Testis (tissue), 2 donors: ENCODE data around the gene PLPPR3.

ENCODE experiments used
- CTCF ChIP-seq, 3 experiments: fragments of 450-650 bp in 2 of 3; fragments of 200-600 bp in 1 of 3; sonication (generic) in 1 of 3; IDR thresholded peaks; one replicate each; pipeline ENCODE4 v1.5.1; 2016 to 2019; ENCODE audit warnings: antibody characterized with exemption in 3 of 3, mild to moderate bottlenecking in 2 of 3, moderate library complexity in 1 of 3
- POLR2A ChIP-seq: fragments of 450-650 bp; IDR thresholded peaks from one replicate; pipeline ENCODE4 v1.6.1; 2017; ENCODE audit warnings: antibody characterized with exemption, mild to moderate bottlenecking, moderate library complexity

- TF ChIP-seq CTCF (IDR thresholded peaks at IDR 0.05): no peak
- TF ChIP-seq POLR2A: no peak
These were observed 14.8 kb downstream of the PLPPR3 start for GRCh38 chr19:806815-807421.
